Astrocyte of the spinal cord (primary cell): ENCODE measurements around the gene HUWE1.
"Not testable (repeated sequence)": the region's sequence is repeated elsewhere in the genome, so short reads cannot be mapped to it uniquely, and the experiment has no call there.

Experiments used
- DNase-seq: peaks from one replicate; pipeline ENCODE4 v3.0.0; 2011; ENCODE audit warnings: low read depth, low spot score
- H3K4me3 ChIP-seq: 2 replicates; pipeline ENCODE4 v1.5.1; 2011; ENCODE audit warnings: low read depth, mild to moderate bottlenecking, low read length, moderate library complexity
- CTCF ChIP-seq: IDR thresholded peaks from 2 replicates; pipeline ENCODE4 v1.5.1; 2012; ENCODE audit warnings: low read depth, mild to moderate bottlenecking, low read length, inconsistent platforms
- in situ Hi-C: cut with HindIII; loops from 2 replicates; pipeline ENCODE4 v1.10.0; 2017; ENCODE audit warnings: low sequenced_read_pairs

Gene HUWE1

GRCh38 chrX:53723381-53723780 lies 36.9 kb upstream of the HUWE1 start:
- DNase-seq: no peak
- TF ChIP-seq CTCF: no peak
- in situ Hi-C loops: no loop called here
- H3K4me3 ChIP-seq: no peak overlapping the region

- in situ Hi-C loops, H3K4me3 ChIP-seq: not testable (repeated sequence)
Observed at GRCh38 chrX:53721610-53722009, 35.1 kb upstream of the HUWE1 start.

DNA sequence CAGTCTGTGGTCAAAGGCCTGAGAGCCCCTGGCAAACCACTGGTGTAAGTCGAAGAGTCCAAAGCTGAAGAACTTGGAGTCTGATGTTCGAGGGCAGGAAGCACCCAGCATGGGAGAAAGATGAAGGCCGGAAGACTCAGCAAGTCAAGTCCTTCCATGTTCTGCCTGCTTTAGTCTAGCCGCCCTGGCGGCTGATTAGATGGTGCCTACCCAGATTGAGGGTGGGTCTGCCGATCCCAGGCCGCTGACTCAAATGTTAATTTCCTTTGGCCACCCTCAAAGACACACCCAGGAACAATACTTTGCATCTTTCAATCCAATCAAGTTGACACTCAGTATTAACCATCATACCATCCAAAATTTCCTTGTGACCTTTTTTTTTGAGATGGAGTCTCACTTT lies 33.1 kb upstream of the HUWE1 start:
- H3K4me3 ChIP-seq, in situ Hi-C loops, DNase-seq: not testable (repeated sequence)

More at GRCh38 chrX:53721610-53722009, 35.1 kb upstream of the HUWE1 start:
- not testable (repeated sequence) for DNase-seq

DNA sequence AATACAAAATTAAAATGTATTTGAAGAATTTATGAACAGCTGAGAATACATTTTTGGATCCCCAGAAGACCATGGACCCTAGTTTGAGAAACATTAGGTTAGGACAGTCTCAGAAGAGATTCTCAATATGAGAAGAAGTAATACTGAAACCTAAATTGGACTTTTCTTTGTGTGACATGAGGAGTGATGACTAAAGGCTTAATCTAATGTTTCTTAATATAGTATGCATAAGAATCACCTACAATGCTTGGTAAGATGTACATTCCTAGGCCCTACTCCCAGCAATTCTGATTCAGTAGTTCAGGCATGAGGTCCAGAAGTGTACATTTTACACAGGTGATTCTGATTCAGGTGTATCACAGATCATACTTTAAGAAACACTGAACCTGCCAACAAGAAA lies 31.6 kb upstream of the HUWE1 start:
- in situ Hi-C loops: no loop called here
- no peak for DNase-seq
- no peak for TF ChIP-seq CTCF
- H3K4me3 ChIP-seq: no peak overlapping the region

- in situ Hi-C loops: no loop called here
- no peak for TF ChIP-seq CTCF
- no peak overlapping the region for H3K4me3 ChIP-seq
- DNase-seq: no peak
Observed at GRCh38 chrX:53717205-53717604, 30.7 kb upstream of the HUWE1 start.

GRCh38 chrX:53716328-53717088 lies 30.0 kb upstream of the HUWE1 start:
- no peak for TF ChIP-seq CTCF
- in situ Hi-C loops: no loop called here
- DNase-seq: peak; percentile 5
- no peak overlapping the region for H3K4me3 ChIP-seq

DNA sequence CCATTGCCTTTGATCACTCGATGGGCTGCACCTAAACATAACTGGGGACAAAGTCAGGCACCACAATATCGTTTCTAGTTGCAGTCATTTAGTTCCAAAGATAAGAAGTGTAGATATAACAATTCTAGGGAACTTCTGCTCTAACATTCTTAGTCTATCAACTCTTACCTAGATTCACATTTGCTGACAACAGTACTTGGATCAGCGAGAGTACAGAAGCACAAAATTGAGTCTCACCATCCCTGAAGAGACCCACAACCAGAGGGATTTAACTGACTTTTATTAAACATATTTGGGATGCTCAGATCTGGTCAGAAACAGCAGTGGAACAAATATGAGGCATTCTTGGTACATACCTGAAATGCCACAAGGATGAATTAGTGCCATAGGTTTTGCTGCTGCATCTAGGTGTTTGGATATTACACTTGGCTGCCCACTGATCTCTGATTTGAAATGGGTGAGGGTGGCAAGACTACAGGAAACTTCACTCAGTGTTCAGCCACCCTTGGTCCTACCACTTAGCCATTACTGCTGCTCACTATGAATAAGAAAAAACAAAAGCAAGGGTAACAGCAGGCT lies 28.9 kb upstream of the HUWE1 start:
- DNase-seq: no peak
- TF ChIP-seq CTCF: no peak
- in situ Hi-C loops: no loop called here
- H3K4me3 ChIP-seq: no peak overlapping the region
